NCI-H82 treated with DMSO at 0.1 percent for 48 hours (cell line): ENCODE data around the gene SPATA45.
"Not testable (repeated sequence)": the region's sequence is repeated elsewhere in the genome, so short reads cannot be mapped to it uniquely, and the experiment has no call there.

Experiments
- DNase-seq: peaks from one replicate; lab custom pipeline; 2025; ENCODE audit not compliant: unreplicated experiment; lab: John Stamatoyannopoulos, UW

The SPATA45 gene

DNA sequence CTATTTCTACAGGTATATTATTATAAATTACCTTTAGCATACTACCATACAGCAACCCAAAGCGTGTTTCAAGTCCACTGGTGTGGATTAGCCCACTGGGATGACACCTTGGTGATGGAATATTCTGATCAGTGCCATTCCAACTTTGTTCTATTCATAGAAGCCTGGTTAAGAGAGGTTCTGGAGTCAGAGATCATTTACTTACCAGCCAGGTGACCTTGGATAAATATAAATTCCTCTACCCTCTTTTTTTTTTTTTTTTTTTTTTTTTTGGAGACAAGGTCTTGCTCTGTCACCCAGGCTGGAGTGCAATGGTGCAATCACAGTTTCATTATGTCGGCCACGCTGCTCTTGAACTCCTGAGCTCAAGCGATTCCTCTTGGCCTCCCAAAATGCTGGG lies at the start of gene SPATA45:
SPATA45 (minus strand) TSS at position 101 of the 400 bp plus-strand sequence. CDS start 11,500 bp downstream, outside the sequence.
- no peak for DNase-seq

DNA sequence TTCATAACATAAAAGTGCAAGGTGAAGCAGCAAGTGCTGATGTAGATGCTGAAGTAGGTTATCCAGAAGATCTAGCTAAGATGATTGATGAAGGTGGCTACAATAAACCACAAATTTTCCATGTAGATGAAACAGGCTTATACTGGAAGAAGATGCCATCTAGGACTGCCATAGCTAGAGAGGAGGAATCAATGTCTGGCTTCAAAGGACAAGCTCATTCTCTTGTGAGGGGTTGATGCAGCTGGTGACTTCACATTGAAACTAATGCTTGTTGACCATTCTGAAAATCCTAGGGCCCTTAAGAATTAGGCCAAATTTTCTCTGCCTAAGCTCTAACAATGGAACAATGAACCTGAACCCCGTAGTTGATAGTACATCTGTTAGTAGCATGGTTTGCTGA lies 44.7 kb upstream of the SPATA45 start:
- DNase-seq: no peak

DNA sequence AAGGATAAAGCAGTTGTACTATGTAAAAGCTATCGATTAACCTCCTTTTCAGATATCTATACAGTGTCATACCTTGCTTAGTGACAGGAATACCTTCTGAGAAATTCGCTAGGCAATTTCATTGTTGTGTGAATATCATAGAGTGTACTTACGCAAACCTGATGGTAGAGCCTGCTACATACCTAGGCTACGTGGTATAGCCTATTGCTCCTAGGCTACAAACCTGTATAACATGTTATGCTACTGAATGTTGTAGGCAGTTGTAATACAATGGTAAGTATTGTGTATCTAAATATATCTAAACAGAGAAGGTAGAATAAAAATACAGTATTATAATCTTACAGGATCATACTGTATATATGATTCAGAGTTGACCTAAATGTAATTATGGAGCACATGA lies 37.1 kb upstream of the SPATA45 start:
- DNase-seq: no peak

DNA sequence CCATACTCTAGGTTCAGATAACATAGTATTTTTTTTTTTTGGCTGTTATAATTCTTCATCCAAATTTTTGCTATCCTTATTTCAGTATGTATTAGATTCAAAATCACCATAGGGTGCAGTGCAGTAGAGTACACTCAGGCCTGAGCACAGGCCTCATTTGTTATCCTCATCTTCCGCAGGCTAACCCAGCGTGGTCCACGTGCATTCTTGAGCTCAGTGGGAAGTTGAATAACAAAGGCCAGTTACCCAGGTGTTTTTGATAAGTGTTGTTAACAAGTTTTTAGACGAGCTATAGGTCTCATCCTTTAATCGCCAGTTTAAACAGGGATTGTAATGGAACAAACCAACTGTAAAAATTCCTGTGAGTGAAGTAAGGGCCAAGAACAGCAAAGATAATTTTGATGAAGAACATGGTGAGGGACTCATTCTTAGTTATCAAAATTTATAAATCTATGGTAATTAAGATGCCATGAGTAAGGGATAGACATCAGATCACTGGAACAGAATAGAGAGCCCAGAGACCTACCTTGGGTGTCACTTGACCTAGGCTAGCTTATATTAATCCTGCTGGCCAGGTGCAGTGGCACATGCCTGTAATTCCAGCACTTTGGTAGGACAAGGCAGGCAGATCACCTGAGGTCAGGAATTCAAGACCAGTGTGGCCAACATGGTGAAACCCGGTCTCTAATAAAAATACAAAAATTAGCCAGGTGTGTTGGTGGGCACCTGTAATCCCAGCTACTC lies 32.7 kb upstream of the SPATA45 start:
- no peak for DNase-seq

DNA sequence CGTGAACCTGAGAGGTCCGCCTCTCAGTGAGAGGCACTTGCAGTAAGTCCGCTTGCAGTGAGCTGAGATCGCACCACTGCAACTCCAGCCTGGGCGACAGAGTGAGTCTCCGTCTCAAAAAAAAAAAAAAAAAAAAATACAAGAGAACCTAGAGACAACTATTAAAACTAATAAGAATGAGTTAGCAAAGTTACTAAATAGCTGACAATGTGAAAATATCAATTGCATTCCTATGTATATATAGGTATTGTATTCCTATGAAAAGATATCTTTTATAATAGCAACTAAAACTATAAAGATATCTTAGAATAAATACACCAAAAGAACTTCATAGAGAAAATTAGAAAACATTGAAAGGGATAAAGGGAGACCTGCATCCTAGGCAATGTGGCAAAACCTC lies 31.0 kb upstream of the SPATA45 start:
- DNase-seq: no peak

DNA sequence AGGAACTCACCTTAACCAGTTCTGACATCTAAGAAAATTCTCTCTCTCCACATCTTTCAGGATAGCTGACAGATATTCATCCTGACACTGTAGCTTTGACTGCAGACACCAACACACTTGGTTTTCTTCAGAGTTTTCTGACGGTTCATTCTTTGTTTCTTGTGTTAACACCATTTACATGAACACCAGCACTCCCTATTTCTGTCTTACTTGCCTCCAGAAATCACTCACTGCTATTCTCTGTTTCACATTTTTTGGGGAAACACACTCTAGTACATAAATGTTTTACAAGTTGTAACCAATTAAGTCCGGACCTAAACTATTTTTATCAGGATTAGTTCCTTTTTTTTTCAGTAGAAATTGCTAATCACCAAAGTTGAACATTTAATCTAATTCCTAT lies 26.1 kb upstream of the SPATA45 start:
- no peak for DNase-seq

DNA sequence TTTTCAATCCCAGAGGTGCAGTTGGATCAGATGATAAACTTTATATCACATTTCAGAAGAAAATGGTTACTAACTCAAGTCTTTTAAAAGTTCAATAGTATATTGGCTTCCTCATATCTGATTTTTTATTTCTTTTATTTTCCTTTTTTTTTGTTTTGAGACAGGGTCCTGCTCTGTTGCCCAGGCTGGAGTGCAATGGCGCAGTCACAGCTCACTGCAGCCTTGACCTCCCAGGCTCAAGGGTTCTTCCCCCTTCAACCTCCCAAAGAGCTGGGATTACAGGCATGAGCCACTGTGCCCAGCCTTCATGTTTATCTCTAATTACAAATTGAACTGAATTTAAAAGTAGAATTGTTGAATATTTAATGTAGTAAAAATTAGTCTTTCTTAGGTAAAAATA lies 24.5 kb upstream of the SPATA45 start:
- no peak for DNase-seq

DNA sequence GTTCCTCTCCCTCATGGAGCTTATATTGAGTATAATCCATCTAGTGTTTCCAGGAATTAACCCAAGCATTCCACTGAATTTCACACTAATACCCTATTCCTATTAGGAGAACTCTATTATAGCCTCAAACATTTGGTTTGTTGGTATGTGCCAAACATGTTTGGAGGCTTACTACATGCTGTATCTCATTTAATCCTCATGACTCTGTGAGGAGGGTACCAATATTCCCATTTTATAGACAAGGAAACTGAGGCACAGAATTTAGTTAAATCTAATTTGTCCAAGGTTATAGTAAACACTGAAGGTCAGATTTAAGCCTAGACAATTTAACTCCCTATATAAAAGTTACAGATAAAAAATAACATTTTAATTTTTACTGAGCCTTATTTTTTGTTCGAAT lies 19.7 kb upstream of the SPATA45 start:
- DNase-seq: no peak

DNA sequence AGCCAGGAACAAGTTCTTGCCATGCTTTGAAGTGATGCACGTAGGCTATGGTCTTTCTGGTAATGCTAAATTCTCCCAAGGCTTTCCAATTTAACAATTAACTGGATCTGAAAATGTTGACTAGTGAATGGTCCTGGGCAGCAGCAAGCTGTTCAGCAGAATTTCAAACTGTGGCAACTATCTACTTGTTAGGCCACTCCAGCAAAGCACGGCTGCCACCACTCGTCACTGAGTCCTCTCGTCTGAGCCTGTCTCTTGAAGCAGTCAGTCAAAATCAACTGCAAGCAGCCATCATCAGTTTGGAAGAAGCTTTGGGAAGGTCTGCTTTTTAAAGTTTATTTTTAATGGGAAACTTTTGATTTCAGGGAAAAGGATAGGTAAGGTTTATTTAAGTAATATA lies 16.8 kb upstream of the SPATA45 start:
- DNase-seq: no peak

DNA sequence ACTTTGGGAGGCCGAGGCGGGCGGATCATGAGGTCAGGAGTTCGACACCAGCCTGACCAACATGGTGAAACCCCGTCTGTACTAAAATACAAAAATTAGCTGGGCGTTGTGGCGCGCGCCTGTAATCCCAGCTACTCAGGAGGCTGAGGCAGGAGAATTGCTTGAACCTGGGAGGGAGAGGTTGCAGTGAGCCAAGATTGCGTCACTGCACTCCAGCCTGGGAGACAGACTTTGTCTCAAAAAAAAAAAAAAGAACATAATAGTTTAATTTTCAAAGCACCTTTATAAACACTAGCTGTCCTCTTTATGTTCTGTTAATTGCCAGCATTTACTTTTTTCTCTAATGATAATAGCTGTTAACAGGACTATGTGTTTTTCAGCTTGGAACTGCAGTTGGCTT lies 15.9 kb upstream of the SPATA45 start:
- not testable (repeated sequence) for DNase-seq

DNA sequence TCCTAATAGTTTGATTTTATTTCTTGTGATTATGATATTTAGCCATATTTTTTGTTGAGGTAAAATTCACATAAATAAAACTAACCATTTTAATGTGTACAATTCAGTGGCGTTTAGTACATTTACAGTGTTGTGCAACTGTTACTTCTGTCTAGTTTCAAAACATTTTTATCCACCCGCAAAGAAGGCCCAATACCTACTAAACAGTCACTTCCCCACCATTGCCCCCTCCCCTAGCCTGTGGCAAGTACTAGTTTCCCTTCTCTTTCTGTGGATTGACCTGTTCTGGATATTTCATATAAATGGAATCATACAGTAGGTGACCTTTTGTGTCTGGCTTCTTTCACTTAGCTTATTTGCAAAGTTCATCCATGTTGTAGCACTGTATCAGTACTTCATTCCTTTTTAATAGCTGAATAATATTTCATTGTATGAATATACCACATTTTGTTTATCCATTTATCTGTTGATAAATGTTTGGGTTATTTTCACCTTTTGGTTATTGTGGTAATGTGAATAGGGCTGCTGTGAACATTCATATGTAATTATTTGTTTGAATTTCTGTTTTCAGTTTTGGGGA lies 14.8 kb upstream of the SPATA45 start:
- no peak for DNase-seq

DNA sequence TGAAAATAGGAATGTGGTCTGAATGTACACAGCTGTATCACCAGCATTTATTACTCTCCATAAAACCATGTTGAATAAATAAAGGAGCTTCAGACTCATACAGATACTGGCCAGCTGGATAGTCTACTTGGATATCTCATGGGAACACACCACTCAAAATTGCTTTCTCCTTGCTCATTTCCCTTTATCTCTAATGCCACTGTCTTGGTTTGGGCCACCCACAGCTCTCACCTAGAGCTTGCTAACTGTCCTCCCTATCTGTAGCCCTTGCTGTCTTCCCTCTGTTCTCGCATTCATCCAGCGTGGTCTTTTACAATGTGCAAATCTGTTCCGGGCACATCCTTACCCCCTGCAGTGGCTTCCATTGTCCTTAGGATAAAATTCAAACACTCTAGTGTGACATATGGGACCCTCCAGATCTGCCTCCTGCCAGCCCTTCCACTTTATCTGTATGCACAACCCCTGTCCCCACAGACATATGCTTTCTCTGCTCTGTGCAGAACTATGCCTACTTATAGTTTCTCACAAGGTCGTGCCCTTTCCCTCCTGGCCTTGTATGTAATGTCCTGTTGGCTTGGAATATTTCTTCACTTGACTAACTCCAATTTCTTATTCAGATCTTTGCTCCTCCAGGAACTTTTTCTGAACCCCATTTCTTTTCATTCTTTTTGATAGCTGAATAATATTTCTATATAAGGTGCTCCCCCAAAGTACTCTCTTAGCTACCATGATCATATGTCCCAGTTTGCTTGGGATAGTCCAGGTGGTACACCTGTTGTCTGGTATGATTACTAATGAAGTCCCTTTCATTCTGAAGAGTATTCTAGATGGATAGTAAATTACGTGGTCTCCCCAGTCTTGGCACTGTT lies 13.5 kb upstream of the SPATA45 start:
- DNase-seq: no peak

DNA sequence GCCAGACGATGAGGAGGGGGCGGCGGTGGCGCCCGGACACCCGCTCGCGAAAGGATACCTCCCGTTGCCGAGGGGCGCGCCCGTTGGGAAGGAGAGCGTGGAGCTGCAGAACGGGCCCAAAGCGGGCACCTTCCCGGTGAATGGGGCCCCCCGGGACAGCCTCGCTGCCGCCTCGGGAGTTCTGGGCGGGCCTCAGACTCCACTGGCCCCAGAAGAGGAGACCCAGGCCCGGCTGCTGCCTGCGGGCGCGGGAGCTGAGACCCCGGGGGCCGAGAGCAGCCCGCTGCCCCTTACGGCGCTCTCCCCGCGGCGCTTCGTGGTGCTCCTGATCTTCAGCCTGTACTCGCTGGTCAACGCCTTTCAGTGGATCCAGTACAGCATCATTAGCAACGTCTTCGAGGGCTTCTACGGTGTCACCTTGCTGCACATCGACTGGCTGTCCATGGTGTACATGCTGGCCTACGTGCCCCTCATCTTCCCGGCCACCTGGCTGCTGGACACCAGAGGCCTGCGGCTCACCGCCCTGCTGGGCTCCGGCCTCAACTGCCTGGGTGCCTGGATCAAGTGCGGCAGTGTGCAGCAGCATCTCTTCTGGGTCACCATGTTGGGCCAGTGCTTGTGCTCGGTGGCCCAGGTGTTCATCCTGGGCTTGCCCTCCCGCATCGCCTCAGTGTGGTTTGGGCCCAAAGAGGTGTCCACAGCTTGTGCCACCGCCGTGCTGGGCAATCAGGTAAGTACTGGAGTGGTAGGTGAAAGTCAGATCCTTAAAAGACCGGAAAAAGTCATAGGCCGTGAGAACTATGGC lies 11.2 kb upstream of the SPATA45 start:
- no peak for DNase-seq

DNA sequence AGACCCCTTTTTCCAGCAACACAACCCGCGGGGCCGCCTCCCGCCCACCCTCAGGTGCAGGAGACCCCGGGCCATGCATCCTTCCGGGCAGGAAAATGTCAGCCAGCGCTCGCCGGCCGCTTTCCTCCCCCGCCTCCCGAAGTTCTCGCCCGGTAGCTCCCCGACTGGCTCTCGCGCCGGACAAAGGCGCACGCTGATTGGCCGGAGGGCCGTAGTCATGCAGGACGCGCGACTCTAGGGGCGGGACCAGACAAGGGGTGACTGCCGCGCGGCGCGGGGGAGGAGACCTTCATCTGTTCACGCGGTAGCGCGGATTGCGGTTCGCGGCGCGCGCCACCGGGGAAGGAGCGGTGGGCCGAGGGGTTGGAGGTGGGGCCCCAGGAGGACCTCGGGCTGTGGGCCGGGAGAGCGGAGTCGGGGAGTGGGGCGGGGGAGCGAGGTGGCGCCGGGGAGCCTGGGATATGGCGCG lies 10.6 kb upstream of the SPATA45 start, which contains the start of gene FLVCR1:
FLVCR1 (plus strand) TSS at position 284 of the 469 bp plus-strand sequence; CDS start at position 462, 178 bp downstream.
- peak; percentile 91 for DNase-seq

DNA sequence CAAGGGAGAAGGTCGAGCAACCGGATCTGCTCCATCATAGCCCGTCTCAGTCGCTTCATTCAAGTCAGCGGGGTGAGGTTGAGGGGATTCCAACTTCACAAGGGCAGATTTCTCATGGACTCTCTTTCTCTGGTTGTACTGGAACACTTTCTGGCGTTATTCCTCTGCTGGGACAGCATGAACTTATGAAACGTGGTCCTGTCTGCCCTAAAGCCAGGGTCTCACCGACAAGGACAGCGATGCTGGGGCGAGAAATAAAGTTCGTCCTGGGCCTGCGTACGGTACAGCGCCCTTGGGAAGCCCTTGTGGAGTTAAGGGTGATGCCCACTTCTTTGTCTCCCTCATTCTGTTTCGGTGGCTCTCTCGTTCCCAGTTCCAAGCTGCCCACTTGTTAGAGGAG lies 9.3 kb upstream of the SPATA45 start:
- DNase-seq: no peak

DNA sequence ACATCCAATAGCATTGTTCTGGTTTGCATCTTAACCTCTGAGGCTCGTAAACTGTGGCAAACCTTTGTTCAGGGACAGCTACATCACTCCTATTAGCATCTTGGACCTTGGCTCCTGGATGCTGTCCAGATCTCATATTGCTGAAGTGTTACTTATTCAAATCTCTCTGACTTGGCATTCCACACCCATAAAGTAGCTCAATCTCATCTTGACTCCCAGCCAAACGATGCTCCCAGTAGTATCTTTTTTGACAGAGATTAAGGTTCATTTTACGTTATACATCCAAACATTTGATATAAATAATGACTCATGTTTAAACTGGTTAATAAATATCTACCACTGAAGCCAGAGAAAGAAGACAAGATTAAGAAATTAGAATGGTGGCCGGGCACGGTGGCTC lies 6.2 kb upstream of the SPATA45 start:
- no peak for DNase-seq

DNA sequence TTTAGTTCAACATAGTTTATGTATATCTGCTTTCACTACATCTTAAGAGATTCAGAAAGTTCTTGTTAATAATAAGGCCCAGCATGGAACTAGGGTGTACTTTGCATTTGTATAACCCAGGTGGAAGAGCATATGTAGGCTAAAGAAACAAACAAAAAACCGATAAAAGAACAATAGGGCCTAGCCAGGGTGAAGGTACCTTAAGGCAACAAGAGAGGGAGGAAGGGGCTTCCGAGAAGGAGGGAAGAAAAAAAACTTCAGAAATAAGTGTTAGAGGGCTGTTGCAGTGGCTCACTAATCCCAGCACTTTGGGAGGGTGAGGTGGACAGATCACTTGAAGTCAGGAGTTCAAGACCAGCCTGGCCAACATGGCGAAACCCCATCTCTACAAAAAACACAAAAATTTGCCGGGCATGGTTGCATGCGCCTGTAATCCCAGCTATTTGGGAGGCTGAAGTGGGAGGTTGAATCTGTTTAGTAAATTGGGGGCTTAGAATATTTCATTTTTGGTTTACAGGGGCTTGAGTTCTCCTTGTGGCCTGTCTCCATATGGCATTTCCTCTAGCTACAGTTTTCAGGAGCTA lies 4.7 kb upstream of the SPATA45 start:
- no peak for DNase-seq

DNA sequence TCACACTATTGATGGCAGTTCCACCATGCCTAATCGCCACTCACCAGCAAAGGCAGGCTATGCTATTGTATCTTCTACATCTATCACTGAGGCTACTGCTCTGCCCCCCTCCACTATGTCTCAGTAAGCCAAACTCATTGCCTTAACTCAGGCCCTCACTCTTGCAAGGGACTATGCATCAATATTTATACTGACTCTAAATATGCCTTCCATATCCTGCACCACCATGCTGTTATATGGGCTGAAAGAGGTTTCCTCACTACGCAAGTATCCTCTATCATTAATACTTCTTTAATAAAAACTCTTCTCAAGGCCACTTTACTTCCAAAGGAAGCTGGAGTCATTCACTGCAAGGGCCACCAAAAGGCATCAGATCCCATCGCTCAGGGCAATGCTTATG lies 2.9 kb downstream of the SPATA45 start:
- DNase-seq: not testable (repeated sequence)

DNA sequence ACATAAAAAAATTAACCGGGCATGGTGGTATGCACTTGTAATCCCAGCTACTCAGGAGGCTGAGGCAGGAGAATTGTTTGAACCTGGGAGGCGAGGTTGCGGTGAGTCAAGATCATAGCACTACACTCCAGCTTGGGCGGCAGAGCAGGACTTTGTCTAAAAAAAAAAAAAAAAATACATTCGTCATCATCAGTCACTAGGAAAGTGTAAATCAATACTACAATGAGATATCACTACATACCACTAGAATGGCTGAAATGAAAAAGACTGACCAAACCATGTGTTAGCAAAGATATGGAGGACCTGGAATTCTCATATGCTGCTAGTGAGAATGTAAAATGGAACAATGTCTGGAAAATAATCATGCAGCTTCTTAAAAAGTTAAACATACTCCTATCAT lies 9.3 kb downstream of the SPATA45 start:
- no peak for DNase-seq
